Measurements from ENCODE around the gene VN1R4. TPM values are rescaled to one million over a fixed set of nuclear protein-coding genes. Genes with fewer than 3 reads are reported as not detected.

VN1R4 gene
- not detected in 2 replicates for total RNA-seq

GRCh38 chr19:53267623-53268022, at the start of gene VN1R4:
Gene VN1R4 (minus strand): TSS chr19:53267723. CDS start chr19:53267665, 58 bp downstream.

GRCh38 chr19:53257715-53258342, 9.7 kb downstream of the VN1R4 start, which contains the start of gene VN1R2:
Gene VN1R2 (plus strand): TSS chr19:53258292. CDS start chr19:53258376, 84 bp downstream.

GRCh38 chr19:53254411-53255341, 12.8 kb downstream of the VN1R4 start, which contains the start of gene ZNF677:
Gene ZNF677 (minus strand): TSS chr19:53254873. CDS start chr19:53251550, 3,323 bp downstream.

Other genes starting within 250 kb of the VN1R4 start
- not detected in 2 replicates for gene ERVV-2, start 223.0 kb downstream of the VN1R4 start, total RNA-seq
- 14.1 and 36.2 TPM in 2 replicates for gene ZNF160, start 164.3 kb downstream of the VN1R4 start, total RNA-seq
- gene ZNF415, start 134.8 kb downstream of the VN1R4 start, total RNA-seq: 0.09 and 3.9 TPM in 2 replicates
- 4.1 and 7.2 TPM in 2 replicates for gene ZNF347, start 108.7 kb downstream of the VN1R4 start, total RNA-seq
- gene ZNF665, start 74.4 kb downstream of the VN1R4 start, total RNA-seq: 1.4 and 2.1 TPM in 2 replicates
- 9.6 and 16.9 TPM in 2 replicates for gene ZNF677, start 12.8 kb downstream of the VN1R4 start, total RNA-seq
- not detected in 2 replicates for gene VN1R2, start 9.4 kb downstream of the VN1R4 start, total RNA-seq
- gene ZNF845, start 66.0 kb upstream of the VN1R4 start, total RNA-seq: 7.6 and 8.1 TPM in 2 replicates
- 5.3 and 6.3 TPM in 2 replicates for gene ZNF525, start 98.0 kb upstream of the VN1R4 start, total RNA-seq
- 10.5 and 11.9 TPM in 2 replicates for gene ZNF765, start 127.4 kb upstream of the VN1R4 start, total RNA-seq
- 6.9 and 9.1 TPM in 2 replicates for gene ZNF761, start 164.3 kb upstream of the VN1R4 start, total RNA-seq
- gene ZNF813, start 200.0 kb upstream of the VN1R4 start, total RNA-seq: 3.4 and 4.0 TPM in 2 replicates